HG03060 (cell line): ENCODE results near the gene LCP2.
A peak's percentile ranks its signal among the peaks of the same experiment; 100 is the strongest.

ENCODE experiments used
- ATAC-seq: cut with Tn5 transposase; IDR thresholded peaks from one replicate; pipeline ENCODE4 v1.9.1; 2021; ENCODE audit warnings: low read depth, moderate number of reproducible peaks; ENCODE audit not compliant: unreplicated experiment

LCP2 gene

DNA sequence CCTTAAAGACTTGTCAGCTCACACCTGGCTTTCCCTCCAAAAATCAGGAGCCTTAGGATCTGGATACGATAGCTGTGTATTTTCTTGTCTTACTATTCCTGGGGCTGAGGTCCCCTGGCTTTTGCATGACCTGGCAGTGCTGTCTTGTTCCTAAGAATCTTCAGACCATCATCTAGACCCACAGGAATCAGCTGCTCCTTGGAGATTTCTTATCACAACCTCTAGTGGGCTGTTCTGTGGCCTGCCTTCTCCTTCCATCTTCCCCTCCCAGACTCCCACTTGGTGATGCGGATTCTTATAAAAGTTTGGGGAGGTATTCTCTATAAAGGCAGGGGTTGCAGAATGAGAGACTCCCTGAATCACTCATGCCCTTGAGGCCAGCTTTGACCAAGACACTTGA, 21.4 kb downstream of the LCP2 start:
- no peak for ATAC-seq

DNA sequence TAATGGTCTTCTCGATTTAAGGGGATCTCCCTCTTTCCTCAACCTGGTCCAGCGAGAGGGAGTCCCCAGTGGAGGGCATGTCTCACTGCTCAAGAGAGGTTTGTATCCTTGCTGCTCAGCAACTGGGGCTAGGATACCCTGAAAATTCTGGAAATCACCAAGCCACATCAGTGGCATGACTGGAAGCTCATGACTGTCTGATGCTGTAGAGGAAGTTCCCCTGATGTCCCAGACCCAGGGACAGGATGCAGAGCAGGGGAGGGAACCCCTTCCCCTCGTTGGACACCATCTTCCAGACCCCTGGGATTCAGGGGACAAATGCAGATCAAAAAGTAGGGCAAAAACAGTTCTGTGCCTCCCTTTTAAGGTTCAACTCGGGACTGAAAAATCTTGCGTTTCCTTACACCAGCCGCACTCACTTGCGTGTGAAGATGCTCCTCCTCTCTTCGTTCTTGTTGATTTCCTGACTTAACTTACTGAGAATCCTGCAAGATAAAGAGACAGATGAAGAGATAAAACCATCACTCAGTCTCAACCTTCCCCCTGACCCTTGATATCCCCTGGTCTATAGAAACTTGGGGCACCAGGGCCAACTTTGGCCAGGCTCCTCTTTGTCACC, 22.1 kb downstream of the LCP2 start:
- ATAC-seq = no peak

DNA sequence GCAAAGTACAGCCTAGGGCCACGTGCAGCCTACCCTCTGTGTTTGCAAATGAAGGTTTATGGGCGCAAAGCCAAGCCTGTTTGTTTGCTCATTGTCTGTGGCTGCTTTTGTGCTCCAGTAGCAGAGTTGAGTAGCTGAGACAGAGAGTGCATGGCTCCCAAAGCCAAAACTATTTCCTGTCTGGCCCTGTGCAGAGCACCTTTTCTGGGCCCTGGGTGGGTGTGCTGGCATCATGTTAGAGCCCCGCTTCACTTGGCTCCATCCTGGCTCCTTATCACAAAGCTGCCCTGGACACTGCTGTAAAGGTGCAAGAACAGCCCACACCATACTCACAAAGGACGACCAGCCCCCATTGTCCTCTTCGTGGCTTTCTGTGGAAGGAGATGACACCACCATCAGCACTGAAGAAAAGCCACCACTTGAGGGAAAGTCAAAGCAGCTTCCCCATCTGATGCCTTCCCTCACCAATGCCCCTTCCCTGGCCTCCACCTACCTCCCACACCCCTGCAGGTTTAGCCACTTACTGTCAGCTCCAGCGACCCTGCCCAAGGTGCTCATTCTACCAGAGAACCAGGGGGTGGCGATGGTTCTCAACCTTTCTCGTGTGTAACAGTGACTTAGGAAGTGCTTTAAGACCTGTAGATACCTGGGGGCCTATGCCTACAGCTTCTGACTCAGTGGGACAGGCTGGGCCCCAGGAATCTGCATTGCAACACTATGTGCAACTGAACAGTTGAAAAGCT, 23.4 kb downstream of the LCP2 start:
- no peak for ATAC-seq

DNA sequence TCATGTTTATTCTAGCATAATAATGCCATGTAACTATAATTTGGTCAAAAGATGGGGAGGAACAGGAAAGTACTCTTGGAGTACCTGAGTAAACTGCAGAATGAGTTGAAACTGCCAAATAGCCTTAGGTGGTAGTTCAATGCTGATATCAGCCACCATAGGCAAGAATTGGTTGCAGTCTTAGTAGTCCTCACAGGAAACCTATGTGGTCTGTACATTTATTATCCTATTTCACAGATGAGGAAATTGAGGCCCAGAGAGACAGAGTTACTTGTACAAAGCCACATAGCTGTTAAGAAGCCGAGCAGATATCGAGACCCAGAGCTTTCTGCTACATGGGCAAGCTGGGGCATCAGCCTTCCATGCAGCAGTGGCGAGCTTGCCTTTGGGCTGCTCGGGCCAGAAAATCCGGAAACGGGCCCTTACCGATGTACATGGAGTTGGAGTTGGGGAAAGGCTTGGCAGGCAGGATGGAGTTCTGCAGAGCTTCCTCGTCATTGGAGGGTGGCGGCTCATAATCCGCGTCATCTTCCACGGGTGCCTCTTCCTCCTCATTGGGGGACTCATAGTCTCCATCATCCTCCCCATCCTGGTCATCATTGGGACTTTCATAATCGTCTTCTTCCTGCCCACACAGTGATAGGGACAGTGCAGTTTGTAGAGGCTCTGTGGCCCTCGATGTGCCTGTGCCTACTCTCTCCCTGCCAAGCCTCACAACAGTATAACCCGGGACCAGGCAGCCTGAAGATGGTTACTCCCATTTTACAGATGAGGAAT, 27.1 kb downstream of the LCP2 start:
- ATAC-seq = no peak

DNA sequence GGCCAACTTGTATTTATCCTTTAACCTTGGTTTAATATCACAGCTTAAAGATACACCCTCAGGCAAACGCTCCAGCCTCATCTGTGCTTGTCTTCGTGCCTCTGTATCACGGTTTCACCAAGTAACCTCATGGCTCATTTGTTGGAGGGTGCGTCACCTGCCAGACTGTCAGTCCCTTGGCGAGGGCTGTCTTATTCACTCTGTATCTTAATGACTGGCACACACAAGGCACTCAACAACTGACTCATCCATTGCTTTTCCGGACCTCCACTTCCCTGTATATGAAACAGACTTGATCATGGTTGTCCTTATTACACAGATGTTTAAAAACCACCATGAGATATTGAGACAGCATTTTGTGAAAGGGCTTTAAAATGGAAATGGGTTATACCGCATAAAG, 28.0 kb downstream of the LCP2 start:
- no peak for ATAC-seq

DNA sequence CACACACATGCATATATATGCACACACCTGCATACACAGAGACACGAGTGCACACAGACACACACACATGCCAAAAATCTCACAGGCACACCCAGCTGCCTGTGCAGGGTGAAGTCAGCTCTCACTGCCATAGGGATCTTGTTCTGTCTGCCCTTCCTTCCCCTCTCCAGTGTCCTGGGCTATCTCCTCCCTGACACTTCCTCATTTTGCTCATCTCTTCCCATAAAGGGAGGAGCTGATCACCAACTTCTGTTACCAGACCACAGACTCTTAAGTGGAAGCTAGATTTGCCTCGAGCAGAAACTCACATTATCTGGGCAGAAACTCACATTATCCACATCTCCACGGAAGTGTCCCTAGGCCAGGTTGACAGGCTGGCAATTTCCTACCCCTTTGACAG, 28.7 kb downstream of the LCP2 start:
- ATAC-seq = no peak

DNA sequence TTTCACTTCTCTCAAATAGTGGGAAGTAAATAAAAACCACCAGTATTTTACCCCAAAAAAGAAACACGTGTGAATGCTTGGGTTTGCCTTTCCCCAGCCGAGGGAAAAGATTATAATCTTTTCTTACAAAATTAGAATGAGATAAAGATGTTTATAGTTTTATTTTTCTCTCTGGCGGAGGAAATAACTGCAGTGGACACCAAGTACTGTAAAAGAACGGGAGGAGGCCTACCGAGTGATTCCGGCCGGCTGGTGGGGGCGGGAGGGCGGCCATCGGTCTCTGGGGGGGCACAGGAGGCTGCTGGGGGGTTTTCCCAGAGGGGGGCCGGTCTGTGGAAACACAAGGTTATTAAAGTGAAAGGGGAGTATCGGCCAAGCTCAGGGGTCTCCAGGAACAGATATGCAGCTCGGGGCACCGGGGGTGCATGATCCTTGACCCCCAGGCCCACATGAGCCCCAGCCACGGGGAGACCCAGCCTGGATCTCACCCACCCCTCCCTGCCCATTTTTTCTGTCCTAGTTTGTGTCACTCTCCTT, 29.4 kb downstream of the LCP2 start:
- no peak for ATAC-seq

DNA sequence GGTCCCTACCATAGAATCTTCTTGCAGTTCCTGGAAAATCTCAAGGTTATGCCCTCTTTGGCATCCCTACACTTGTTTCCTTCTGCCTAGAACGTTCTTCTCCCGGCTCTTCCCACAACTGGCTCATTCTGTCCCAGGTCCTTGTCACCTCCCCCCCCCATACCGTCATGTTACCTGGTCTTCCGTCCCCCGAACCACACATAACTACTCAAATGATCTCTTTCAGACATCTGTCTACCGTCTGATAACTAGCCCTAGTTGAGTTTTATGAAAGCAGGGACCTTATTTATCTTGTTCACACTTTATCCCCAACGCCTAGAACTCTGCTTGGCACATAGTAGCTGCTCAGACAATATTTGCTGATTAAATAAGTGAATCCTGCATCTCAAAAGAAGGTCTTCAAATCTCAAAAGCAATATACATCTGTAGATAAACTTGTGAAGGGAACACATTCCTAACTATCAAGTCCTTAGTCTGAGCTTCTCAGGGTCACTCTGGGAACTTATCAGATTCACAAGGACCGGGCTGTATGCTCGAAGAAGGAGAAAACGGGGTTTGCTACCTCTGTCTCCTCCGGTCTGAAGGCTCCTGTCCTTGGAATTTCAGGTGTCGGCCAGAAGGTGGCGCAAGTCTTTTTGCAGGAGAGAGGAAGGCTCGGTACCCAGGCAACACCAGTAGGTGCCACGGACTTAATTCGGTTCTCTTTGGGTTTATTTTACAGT, 30.0 kb downstream of the LCP2 start:
- no peak for ATAC-seq

DNA sequence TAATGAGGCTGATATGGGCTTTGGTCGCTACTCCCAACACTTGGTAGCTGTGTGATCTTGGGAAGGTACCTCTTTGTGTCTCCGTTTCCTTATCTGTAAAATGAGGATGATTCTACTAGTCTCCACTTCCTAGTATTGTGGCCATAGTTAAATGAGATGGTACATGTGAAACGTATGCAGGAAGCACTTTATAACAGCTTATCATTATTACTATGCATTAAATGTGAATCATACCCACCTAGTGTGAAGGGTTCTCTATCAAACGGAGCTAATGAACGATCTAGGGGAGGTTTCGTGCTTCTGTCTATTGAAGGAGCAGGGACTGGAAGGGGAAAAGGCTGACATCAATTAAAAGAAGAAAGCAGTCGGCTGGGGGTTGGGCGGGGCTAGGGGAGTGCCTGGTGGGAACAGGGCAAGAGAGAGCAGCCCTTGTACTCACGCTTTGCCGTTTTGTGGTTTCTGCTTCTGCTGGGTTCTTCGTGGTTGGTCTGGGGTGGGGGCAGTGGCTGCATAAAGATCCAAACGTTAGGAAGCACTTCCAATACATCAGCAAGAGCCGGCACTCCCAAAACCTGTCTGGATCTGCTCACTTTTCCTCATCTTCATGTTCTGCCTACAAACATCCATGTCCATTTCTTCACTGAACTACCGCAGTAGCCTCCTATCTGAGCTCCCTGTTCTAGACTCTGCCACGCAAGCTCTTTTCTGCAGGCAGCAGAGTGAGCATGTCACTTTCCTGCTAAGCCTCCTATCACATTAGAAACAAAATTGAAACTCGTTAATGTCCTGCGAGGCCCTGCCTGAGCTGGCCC, 30.8 kb downstream of the LCP2 start:
- ATAC-seq = no peak

DNA sequence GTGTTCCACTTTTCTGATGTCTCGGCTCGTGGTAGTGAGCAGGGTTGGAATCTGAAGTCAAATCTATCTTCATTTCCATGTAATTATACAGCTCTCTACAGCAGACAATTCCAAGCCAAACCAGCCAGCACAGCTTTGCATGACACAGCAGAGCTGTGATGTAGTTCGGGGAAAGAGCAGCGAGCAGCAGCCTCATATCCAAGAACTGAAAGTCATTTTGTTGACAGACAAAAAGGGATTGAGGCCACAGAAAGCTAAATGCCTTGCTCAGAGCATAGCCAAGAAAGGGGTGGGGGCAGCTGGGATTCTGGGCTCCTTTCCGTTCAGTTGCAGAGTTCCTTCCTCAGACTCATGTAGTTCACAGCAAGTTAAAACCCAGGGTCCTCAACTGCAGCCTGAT, 32.1 kb downstream of the LCP2 start:
- no peak for ATAC-seq

DNA sequence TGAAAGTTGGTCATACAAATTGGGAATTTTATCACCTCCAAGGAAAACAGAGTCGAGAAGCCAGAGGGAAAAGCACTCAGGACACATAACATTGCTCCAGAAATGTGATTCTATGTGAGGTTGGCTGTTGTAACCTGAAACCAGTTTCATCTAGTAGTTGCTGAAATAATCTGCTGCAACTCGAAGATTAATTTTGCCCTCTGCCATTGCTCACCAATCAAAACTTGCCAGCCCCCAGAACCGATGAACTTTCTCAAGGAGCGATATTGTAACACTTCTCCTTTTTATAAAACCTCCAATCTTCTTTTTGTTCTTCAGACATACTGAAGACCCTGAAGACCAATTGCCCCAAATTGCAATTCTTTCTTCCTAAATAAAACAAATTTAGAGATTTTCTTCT, 33.7 kb downstream of the LCP2 start:
- no peak for ATAC-seq

DNA sequence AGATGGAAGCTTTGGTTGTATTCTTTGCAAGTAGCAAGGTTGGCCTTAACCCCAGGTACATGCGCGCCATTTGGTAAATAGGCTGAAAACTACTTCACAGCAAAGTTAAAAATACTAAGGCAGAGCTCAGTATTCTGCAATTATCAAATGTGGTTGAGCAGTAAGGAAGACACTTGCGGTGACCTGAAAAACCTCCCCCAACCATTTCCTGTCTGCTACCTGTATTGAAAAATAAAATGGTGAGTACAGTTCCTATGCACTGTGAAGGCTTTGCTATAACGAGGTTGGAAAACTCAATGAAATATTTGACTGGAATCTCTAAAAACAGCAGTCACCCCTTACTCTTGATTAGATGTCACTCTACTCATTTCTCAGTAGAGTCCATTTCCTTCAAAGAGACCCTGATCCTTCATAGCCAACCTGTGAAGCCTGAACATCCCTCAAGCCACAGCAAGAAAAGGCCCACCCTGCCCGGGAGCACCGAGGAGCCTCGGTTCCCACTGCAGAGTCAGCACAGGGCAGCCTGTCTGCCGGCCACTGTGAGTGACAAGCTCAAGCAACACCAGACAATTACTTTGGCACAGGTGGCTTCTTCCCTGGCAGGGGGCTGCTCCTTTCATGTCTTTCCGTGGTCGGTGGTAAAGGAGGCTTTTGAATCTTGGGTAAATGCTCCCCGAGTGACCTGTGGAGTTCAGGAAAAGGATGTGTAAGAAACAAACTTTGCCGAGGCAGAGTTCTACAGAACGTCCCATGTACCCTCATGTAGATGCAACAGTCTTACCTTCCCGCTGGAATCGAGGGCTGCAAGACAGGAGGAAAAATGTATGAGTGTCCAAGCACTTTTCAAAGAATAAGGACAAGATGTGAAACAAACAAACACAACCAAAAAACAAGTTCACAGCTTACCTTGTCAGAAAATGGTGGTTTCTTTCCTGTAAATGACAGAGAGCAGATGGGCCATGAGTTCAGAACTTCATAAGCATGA, 35.2 kb downstream of the LCP2 start:
- ATAC-seq = no peak

DNA sequence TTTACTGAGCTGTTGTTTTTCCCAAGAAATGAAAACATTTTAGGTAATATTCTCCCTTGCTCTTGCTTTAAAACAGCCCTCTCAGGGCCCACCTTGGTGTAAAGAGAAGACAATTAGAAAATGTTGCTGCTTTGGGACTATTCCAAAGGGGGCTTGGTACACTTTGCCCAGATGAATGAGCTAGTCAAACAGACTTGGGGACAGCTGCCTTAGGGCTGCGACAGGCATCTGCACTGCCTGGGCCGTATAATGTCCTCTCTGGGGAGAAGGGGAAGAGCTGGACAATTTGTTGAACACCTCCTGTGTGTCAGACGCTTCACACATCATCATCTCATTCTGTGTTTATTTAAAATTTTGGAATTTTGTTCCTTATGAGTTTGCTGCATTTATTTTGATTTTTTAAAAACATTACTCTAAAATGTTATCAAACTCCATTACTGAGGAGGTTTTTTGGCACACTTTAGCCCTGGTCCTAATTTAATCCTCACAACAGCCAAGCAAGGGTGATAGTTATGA, 36.0 kb downstream of the LCP2 start:
- no peak for ATAC-seq

DNA sequence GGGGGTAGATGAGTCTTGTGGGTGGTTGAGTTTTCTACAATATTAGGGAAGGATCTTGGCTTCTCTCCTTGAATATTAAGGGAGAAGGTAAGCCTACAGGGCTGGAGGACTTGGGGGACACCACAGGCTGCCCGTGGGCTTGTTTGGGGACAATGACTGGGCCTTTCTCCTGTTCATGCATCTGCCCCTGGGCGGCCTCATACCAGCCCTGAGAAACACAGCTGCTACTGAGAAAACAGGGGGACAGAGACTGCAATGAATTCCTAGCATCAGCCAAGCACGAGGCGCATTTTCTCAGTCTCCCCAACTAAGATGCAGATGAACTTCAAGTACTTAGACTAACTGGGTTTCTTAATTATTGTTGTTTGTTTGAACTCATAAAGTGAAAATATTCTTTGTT, 40.2 kb downstream of the LCP2 start:
- ATAC-seq = no peak

DNA sequence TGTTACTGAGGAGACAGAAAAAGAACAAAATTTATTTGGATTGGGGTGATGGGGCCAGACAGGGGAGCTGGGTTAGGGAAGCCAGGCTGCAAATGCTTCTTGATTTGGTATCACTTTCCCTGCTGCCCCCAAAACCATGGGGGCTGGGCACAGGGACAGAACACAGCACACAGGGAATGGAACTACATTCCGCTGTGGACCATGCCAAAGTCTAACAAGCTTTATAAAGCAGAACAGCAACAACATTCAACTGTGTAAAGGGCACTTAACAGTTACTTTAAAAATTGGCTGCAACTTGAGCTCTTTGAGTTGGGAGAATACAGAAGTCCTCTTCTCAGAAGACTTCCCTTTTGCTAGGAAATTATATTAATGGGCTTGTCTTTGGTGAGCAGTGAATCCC, 41.0 kb downstream of the LCP2 start:
- no peak for ATAC-seq

DNA sequence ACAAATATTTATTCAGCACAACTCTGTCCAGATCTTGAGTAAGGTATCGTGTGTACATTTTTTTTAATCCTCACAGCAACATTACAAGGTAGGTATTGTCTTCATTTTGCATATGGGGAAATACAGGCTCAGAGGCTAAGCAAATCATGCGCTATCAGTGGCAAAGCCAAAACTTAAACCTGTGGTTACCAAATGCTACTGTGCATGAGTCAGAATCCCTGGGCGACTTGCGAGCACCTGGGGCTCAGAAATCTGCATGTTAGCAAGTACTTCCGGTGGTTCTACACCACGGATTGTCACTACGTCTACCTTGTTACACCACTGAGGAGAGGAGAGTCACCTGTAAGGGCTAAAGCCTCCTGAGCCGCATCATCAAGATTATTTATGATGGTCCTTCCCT, 43.5 kb downstream of the LCP2 start:
- peak; percentile 98 for ATAC-seq

DNA sequence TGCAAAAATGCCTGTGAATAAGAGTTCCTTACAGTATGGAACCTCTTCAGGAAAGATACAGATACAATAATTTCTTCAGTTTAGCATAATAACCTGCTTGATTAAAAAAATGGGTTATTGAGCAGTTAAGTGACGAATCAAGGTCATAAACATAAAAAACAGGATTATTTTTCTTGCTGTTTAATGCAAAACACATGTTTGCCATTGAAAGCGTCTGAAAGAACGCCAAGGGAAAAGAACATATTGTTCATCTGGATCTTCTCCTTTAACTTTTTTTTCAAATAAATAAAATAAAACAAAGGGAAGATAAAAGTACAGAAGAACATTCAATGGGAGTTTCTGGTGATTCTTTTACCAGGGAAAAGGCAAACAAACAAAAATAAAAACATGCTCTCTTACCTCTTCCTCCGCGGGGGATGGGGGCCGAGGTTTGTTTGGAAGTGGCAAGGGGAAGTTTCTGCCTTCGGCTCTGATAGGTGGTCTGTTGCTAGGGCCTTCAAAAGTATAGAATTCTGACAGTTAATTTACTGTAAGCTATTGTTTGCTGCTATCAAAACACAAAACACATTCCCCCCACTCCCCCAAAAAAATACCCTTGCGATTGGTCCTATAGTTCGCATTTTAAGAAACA, 44.7 kb downstream of the LCP2 start:
- no peak for ATAC-seq

DNA sequence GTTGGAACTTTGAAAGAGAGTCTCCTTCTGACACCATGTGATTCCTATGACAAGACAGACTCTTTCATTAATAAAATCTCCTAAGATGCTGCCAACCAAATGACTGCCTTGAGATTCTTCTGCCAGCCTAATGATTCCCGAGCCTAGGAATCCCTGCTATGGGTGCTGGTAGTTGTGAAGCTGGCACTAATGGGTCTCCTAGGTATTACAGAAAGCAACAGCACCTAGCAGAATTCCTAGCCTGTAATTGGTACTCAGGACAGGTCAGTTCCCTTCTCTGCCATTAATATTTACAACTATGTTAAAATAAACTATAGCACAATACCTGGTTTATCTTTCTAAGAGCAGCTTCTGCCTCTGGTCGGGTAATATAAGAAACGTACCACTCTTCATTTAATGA, 45.5 kb downstream of the LCP2 start:
- no peak for ATAC-seq
